COR-L47 (cell line): ENCODE data around the gene OR7G3.

Source experiments
- DNase-seq: peaks from one replicate; lab custom pipeline; 2025; lab: John Stamatoyannopoulos, UW

The OR7G3 gene

DNA sequence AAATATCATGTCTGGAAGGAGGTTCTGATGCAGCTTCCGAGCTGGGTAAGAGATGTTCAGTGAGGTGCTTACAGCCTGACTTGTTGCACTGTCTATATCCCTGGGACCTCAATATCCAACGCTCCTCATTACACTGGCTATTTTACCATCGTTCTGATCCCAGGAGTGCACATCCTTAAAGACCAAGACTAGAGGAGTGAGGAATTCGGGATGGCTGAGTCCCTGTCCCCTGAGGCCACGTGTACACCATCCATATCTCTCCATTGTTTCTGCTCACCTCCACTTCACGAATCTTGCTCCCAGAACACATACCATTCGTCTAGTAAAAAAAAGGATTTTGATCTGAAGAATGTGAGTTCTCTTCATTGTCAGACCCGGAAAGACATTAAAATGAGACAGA is 19.4 kb downstream of the OR7G3 start, which contains the start of gene OR7G2:
TSS of gene OR7G2 (minus strand) at position 101 of the 400 bp plus-strand sequence. CDS start 4,232 bp downstream, outside the sequence.
- no peak for DNase-seq

DNA sequence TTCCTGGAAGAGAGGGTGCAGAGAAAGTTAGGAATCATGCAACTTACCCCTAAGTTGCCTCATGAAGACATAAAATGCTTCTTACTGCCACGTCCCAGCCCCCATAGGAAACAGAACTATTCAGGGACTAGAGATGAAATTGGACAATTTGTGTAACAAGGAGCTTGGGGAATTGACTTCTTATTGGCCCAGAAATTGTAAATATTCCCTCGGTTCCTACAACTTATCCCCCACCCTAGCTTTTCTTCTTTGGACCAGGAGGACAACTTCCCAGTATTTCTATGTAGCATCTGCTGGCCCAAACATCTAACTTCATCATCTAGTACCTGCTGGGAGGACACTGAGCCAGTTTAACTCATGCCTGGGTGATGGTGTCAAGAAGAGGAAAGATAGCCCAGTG is 40.0 kb downstream of the OR7G3 start, which contains the start of gene OR1M1:
TSS of gene OR1M1 (plus strand) at position 301 of the 400 bp plus-strand sequence. CDS start 6,184 bp downstream, outside the sequence.
- DNase-seq = no peak

DNA sequence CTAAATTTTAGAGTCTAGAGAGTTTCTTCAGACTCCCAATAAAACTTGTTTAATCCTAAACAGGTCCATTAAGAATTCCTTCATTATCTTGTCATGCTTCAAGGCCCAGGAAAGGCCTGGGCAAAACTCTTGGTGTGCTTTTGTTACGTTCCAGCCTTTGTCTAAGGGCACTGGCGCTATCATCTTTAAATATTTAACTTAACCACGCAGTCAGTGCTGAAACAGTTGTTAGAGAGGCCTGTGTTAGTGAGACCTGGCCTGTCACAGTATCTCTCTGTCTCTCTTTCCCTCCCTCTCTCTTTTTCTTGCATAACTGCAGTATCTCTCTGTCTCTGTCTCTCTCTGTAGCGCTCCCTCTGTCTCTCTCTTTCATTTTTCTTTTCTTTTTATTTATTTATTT is 48.1 kb downstream of the OR7G3 start:
- no peak for DNase-seq

DNA sequence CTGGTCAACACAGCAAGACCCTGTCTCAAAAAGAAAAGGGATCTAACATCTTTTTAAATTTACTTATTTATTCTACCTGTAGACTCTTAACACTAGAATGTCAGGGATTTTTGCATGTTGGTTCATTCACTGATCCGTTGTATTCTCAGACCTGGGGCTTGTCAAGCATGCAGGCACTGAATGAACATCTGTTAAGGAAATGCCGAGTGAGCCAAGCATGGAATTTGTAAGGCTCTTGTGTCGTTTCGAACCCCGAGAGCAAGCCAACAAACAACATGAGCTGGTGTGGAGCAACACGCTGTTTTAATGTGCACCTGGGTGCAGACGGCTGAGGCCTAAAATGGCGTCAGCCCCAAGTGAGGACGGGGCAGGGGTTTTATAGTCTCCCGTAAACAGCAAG is 49.8 kb downstream of the OR7G3 start:
- no peak for DNase-seq
